Upper lobe of right lung (tissue), 1 donor: ENCODE data around the gene LINGO1. TPM values are rescaled to one million over a fixed set of nuclear protein-coding genes. Genes with fewer than 3 reads are reported as not detected.

Source experiments
- ATAC-seq: fragments of 200-7000 bp; cut with Tn5 transposase; one replicate; pipeline ENCODE4 v1.9.1; 2020; ENCODE audit warnings: mild to moderate bottlenecking, moderate library complexity
- DNase-seq: peaks from one replicate; pipeline ENCODE4 v3.0.0-alpha.2; 2020
- H3K27ac ChIP-seq: fragments of 200-600 bp; one replicate; pipeline ENCODE4 v1.8.0; 2022
- H3K27me3 ChIP-seq: fragments of 200-600 bp; one replicate; pipeline ENCODE4 v1.8.0; 2022; ENCODE audit warnings: mild to moderate bottlenecking
- H3K36me3 ChIP-seq: fragments of 200-600 bp; one replicate; pipeline ENCODE4 v1.8.0; 2022
- H3K4me1 ChIP-seq: fragments of 200-600 bp; one replicate; pipeline ENCODE4 v1.8.0; 2022
- H3K4me3 ChIP-seq: fragments of 200-600 bp; one replicate; pipeline ENCODE4 v1.8.0; 2022; ENCODE audit warnings: mild to moderate bottlenecking
- H3K9me3 ChIP-seq: fragments of 200-600 bp; one replicate; pipeline ENCODE4 v1.8.0; 2022
- CTCF ChIP-seq: fragments of 200-600 bp; IDR thresholded peaks from one replicate; pipeline ENCODE4 v1.8.0; 2022; ENCODE audit warnings: antibody characterized with exemption
- intact Hi-C: fragments of 100-400 bp; cut with DNase I; formaldehyde crosslinking; loops from one replicate; pipeline ENCODE4 v1.11.0; 2022
- total RNA-seq: library from RNA; stranded (reverse); fragmentation: NEBNext Ultra II Directional; extraction: Animal tissue kit (Norgen Biotek cat#: 25700); gene quantifications from one replicate; pipeline ENCODE4 v1.2.1, GENCODE V29; 2021
- donor health status: DM: no; HTN: yes; CAD: no; lungs with severe emphysema.

The LINGO1 gene
- total RNA-seq, 1 donor from 2014 or later, result 0.98 TPM

- Histone ChIP-seq H3K4me1 (peaks cover 4% of the 10 kb centered on the region), H3K27me3 (no peaks in the 10 kb centered on the region), H3K36me3 (no peaks in the 10 kb centered on the region), H3K4me3 (no peak overlapping the region), H3K27ac (no peak overlapping the region), H3K9me3 (no peaks in the 10 kb centered on the region)
- no peak for TF ChIP-seq CTCF
- ATAC-seq (no peak), DNase-seq (no peak)
- intact Hi-C loops, result no loop called here
Measured at GRCh38 chr15:77571181-77571580, 61.5 kb downstream of the LINGO1 start.

- intact Hi-C loops, result no loop called here
- peaks cover 4% of the 10 kb centered on the region for H3K4me1 ChIP-seq
- no peaks in the 10 kb centered on the region for H3K36me3 ChIP-seq
- H3K27ac ChIP-seq, result no peak overlapping the region
- TF ChIP-seq CTCF, result no peak
- DNase-seq, result no peak
- peak overlapping the region; percentile 35 for H3K4me3 ChIP-seq
- peak; percentile 6 for ATAC-seq
- no peaks in the 10 kb centered on the region for H3K9me3 ChIP-seq
- H3K27me3 ChIP-seq, result no peaks in the 10 kb centered on the region
Measured at GRCh38 chr15:77569729-77570125, 63.0 kb downstream of the LINGO1 start.

GRCh38 chr15:77568973-77569728, 63.6 kb downstream of the LINGO1 start:
- peak; percentile 75 for DNase-seq
- Histone ChIP-seq H3K4me3 (peak overlapping the region; percentile 35), H3K27me3 (no peaks in the 10 kb centered on the region), H3K27ac (no peak overlapping the region), H3K9me3 (no peaks in the 10 kb centered on the region), H3K4me1 (peaks cover 4% of the 10 kb centered on the region), H3K36me3 (no peaks in the 10 kb centered on the region)
- peak; percentile 63 for ATAC-seq
- intact Hi-C loops, result no loop called here
- no peak for TF ChIP-seq CTCF

- no peaks in the 10 kb centered on the region for H3K36me3 ChIP-seq
Measured at GRCh38 chr15:77568014-77568972, 64.4 kb downstream of the LINGO1 start.

GRCh38 chr15:77567202-77567601, 65.5 kb downstream of the LINGO1 start:
- H3K27me3 ChIP-seq, result no peaks in the 10 kb centered on the region
- TF ChIP-seq CTCF, result no peak
- DNase-seq (no peak), ATAC-seq (peak; percentile 8)
- intact Hi-C loops, result no loop called here
- H3K36me3 ChIP-seq, result no peaks in the 10 kb centered on the region
- no peaks in the 10 kb centered on the region for H3K9me3 ChIP-seq
- peaks cover 4% of the 10 kb centered on the region for H3K4me1 ChIP-seq
- no peak overlapping the region for H3K27ac ChIP-seq
- no peak overlapping the region for H3K4me3 ChIP-seq

More at GRCh38 chr15:77568014-77568972, 64.4 kb downstream of the LINGO1 start:
- TF ChIP-seq CTCF, result no peak
- ATAC-seq (no peak), DNase-seq (no peak)
- intact Hi-C loops, result no loop called here
- no peaks in the 10 kb centered on the region for H3K27me3 ChIP-seq
- no peak overlapping the region for H3K27ac ChIP-seq
- no peaks in the 10 kb centered on the region for H3K9me3 ChIP-seq
- no peak overlapping the region for H3K4me3 ChIP-seq
- H3K4me1 ChIP-seq, result peaks cover 4% of the 10 kb centered on the region
